ENCODE results near the gene DLGAP1.

DNA sequence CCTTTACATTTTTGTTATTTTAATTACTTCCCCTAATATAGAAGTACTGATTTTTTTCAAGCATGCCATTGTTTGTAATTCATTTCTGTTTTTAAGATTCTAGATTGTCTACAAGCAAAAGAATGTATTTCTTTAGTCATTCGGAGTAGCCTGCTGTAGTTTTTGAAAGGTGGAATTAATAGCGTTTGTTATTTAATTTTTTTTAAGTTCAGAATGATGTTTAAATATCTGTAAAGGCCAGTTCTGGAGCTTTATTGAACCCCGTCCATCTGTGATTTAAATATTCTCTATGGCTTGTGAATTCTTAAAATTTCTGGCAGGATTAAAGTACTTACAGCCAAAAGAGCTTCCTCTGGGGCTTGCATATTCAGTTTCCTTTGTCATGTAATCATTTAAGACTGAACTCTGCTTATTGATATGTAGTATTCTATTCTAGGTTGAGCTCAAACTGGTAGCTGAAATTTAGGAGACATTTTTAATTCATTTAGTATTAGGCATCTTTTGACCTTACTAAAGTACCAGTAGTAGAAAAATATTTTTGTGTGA lies 999.9 kb downstream of the DLGAP1 start:
- TF ChIP-seq POLR2A (IDR thresholded peaks at IDR 0.05) = no peak
- TF ChIP-seq, protein P1, sequence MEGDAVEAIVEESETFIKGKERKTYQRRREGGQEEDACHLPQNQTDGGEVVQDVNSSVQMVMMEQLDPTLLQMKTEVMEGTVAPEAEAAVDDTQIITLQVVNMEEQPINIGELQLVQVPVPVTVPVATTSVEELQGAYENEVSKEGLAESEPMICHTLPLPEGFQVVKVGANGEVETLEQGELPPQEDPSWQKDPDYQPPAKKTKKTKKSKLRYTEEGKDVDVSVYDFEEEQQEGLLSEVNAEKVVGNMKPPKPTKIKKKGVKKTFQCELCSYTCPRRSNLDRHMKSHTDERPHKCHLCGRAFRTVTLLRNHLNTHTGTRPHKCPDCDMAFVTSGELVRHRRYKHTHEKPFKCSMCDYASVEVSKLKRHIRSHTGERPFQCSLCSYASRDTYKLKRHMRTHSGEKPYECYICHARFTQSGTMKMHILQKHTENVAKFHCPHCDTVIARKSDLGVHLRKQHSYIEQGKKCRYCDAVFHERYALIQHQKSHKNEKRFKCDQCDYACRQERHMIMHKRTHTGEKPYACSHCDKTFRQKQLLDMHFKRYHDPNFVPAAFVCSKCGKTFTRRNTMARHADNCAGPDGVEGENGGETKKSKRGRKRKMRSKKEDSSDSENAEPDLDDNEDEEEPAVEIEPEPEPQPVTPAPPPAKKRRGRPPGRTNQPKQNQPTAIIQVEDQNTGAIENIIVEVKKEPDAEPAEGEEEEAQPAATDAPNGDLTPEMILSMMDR (IDR thresholded peaks at IDR 0.05) = no peak

Data from testis (tissue), 2 donors.